ENCODE results near the gene PTPA.
A peak's percentile ranks its signal among the peaks of the same experiment; 100 is the strongest.
"Not testable (repeated sequence)": the region's sequence is repeated elsewhere in the genome, so short reads cannot be mapped to it uniquely, and the experiment has no call there.

Gene PTPA

GRCh38 chr9:129161534-129161837 is 50.3 kb downstream of the PTPA start:
- no peak overlapping the region for H3K4me3 ChIP-seq (ENCODE audit: low read depth, low read length)
- ChIA-PET CTCF (interaction anchor here (0.6 to 3.3 kb wide), 4 partner anchors 9 to 387 kb away, joined by 3 to 11 read pairs (median 4); no protein-coding TSS in a partner anchor), POLR2A (interaction anchor here (0.6 to 1.8 kb wide), 2 partner anchors 17 to 400 kb away, joined by 5 to 6 read pairs; partner anchors contain the start of gene IER5L)
- H3K36me3 ChIP-seq (ENCODE audit: control insufficient read depth in 2 of 2, insufficient read depth in 1 of 2, low read length in 2 of 2) = no peaks in the 10 kb centered on the region
- TF ChIP-seq ZBTB48 (tag by site-specific recombination; IDR thresholded peaks at IDR 0.05) (no peak), ZNF341 (tag by site-specific recombination; IDR thresholded peaks at IDR 0.05; ENCODE audit: low read depth) (peak; percentile 21; the same call in 1 of the 2 replicates)
- H3K9me3 ChIP-seq (ENCODE audit: control insufficient read depth, insufficient read depth, low read depth, low read length) = no peaks in the 10 kb centered on the region
- H3K27ac ChIP-seq (ENCODE audit: extremely low read depth, low read depth, low read length) = no peak overlapping the region
- H3K4me1 ChIP-seq (ENCODE audit: control insufficient read depth, insufficient read depth, low read length) = no peaks in the 10 kb centered on the region

- Histone ChIP-seq H3K27ac (ENCODE audit: extremely low read depth, low read depth, low read length) (no peak overlapping the region), H3K4me3 (ENCODE audit: low read depth, low read length) (no peak overlapping the region), H3K4me1 (ENCODE audit: control insufficient read depth, insufficient read depth, low read length) (no peaks in the 10 kb centered on the region; the same call in 1 of the 2 replicates), H3K36me3 (ENCODE audit: control insufficient read depth in 2 of 2, insufficient read depth in 1 of 2, low read length in 2 of 2) (no peaks in the 10 kb centered on the region), H3K9me3 (ENCODE audit: control insufficient read depth, insufficient read depth, low read depth, low read length) (no peaks in the 10 kb centered on the region)
- no peak for TF ChIP-seq HOXA7 (CRISPR knock-in tag; IDR thresholded peaks at IDR 0.05; ENCODE audit: borderline replicate concordance)
- TF ChIP-seq ZNF354C (tag by site-specific recombination; IDR thresholded peaks at IDR 0.05; ENCODE audit: borderline replicate concordance, low read depth) = no peak
- no peak for TF ChIP-seq ZNF624 (tag by site-specific recombination; IDR thresholded peaks at IDR 0.05)
- TF ChIP-seq ZNF404 (tag by site-specific recombination; IDR thresholded peaks at IDR 0.05) = no peak
- no peak for TF ChIP-seq IKZF3 (tag by site-specific recombination; IDR thresholded peaks at IDR 0.05)
- no peak for TF ChIP-seq ZNF175 (tag by site-specific recombination; IDR thresholded peaks at IDR 0.05)
- no peak for TF ChIP-seq ZNF148 (tag by site-specific recombination; IDR thresholded peaks at IDR 0.05; ENCODE audit: borderline replicate concordance)
- no peak for TF ChIP-seq ZNF544 (tag by site-specific recombination; IDR thresholded peaks at IDR 0.05)
- no peak for TF ChIP-seq ZNF132 (tag by site-specific recombination; IDR thresholded peaks at IDR 0.05; ENCODE audit: borderline replicate concordance)
- TF ChIP-seq ZNF473 (tag by site-specific recombination; IDR thresholded peaks at IDR 0.05) = no peak
- TF ChIP-seq ZNF292 (tag by site-specific recombination; IDR thresholded peaks at IDR 0.05; ENCODE audit: borderline replicate concordance, low read depth) = no peak
- no peak for TF ChIP-seq PATZ1 (tag by site-specific recombination; IDR thresholded peaks at IDR 0.05)
- TF ChIP-seq ZNF621 (tag by site-specific recombination; IDR thresholded peaks at IDR 0.05) = no peak
- TF ChIP-seq ZNF76 (tag by site-specific recombination; IDR thresholded peaks at IDR 0.05; ENCODE audit: borderline replicate concordance, low read depth) = no peak
- TF ChIP-seq ZNF423 (tag by site-specific recombination; IDR thresholded peaks at IDR 0.05) = no peak
- no peak for TF ChIP-seq WT1 (tag by site-specific recombination; IDR thresholded peaks at IDR 0.05)
- TF ChIP-seq ZNF398 (tag by site-specific recombination; IDR thresholded peaks at IDR 0.05) = no peak
- no peak for TF ChIP-seq ZNF311 (tag by site-specific recombination; IDR thresholded peaks at IDR 0.05; ENCODE audit: borderline replicate concordance)
- TF ChIP-seq YY2 (tag by site-specific recombination; IDR thresholded peaks at IDR 0.05) = no peak
- no peak for TF ChIP-seq KLF7 (tag by site-specific recombination; IDR thresholded peaks at IDR 0.05; ENCODE audit: borderline replicate concordance)
- ChIA-PET CTCF (interaction anchor here (1.3 kb wide), 1 partner anchor 20 kb away, joined by 4 read pairs; no protein-coding TSS in a partner anchor), POLR2A (interaction anchor here (1.8 kb wide), 1 partner anchor 15 kb away, joined by 6 read pairs; the partner anchor contains the start of gene IER5L)
Measured at GRCh38 chr9:129162497-129163197, 51.4 kb downstream of the PTPA start.

GRCh38 chr9:129163198-129163670 is 52.0 kb downstream of the PTPA start:
- H3K9me3 ChIP-seq (ENCODE audit: control insufficient read depth, insufficient read depth, low read depth, low read length); H3K27ac ChIP-seq (ENCODE audit: extremely low read depth, low read depth, low read length); H3K36me3 ChIP-seq (ENCODE audit: control insufficient read depth in 2 of 2, insufficient read depth in 1 of 2, low read length in 2 of 2); POLR2A ChIA-PET; H3K4me1 ChIP-seq (ENCODE audit: control insufficient read depth, insufficient read depth, low read length); H3K4me3 ChIP-seq (ENCODE audit: low read depth, low read length): not testable (repeated sequence)
- CTCF ChIA-PET = interaction anchor here (2.6 to 4.0 kb wide), 2 partner anchors 10 to 20 kb away, joined by 22 to 31 read pairs; no protein-coding TSS in a partner anchor

All from HEK293 (cell line).